SK-N-MC (cell line): ENCODE results near the gene CAPN12.

Experiments used
- DNase-seq: peaks from one replicate; pipeline ENCODE4 v3.0.0-alpha.2; 2011; ENCODE audit warnings: low read depth, low spot score
- H3K27ac ChIP-seq: fragments of 200-600 bp; sonication (generic); 2 replicates; pipeline ENCODE4 v1.5.1; 2016; ENCODE audit warnings: mixed run types
- H3K36me3 ChIP-seq: fragments of 200-600 bp; sonication (generic); 2 replicates; pipeline ENCODE4 v1.6.1; 2017; ENCODE audit warnings: antibody characterized with exemption, low read length, mixed read lengths; ENCODE audit not compliant: insufficient read depth
- H3K4me3 ChIP-seq: fragments of 200-600 bp; sonication (generic); 2 replicates; pipeline ENCODE4 v1.5.1; 2016
- H3K9ac ChIP-seq: fragments of 200-600 bp; sonication (generic); 2 replicates; pipeline ENCODE4 v1.8.0; 2017; ENCODE audit warnings: mixed run types, mixed read lengths; ENCODE audit not compliant: insufficient read length
- H3K9me3 ChIP-seq: fragments of 200-600 bp; sonication (generic); 2 replicates; pipeline ENCODE4 v1.6.1; 2017; ENCODE audit warnings: low read depth, mild to moderate bottlenecking, antibody characterized with exemption, low read length, moderate library complexity, mixed read lengths
- EZH2 ChIP-seq: fragments of 200-600 bp; sonication (generic); IDR thresholded peaks from one replicate; pipeline ENCODE4 v1.6.1; 2017; ENCODE audit warnings: antibody characterized with exemption
- FOXP2 ChIP-seq: optimal IDR thresholded peaks from 2 replicates; pipeline ENCODE3; 2011; ENCODE audit warnings: mild to moderate bottlenecking, moderate library complexity; ENCODE audit not compliant: insufficient read depth; ENCODE audit errors: extremely low read length, control extremely low read depth
- POLR2AphosphoS5 ChIP-seq: IDR thresholded peaks from 2 replicates; pipeline ENCODE4 v1.6.1; 2012; ENCODE audit warnings: mild to moderate bottlenecking, low read depth, low read length, borderline replicate concordance

The CAPN12 gene

DNA sequence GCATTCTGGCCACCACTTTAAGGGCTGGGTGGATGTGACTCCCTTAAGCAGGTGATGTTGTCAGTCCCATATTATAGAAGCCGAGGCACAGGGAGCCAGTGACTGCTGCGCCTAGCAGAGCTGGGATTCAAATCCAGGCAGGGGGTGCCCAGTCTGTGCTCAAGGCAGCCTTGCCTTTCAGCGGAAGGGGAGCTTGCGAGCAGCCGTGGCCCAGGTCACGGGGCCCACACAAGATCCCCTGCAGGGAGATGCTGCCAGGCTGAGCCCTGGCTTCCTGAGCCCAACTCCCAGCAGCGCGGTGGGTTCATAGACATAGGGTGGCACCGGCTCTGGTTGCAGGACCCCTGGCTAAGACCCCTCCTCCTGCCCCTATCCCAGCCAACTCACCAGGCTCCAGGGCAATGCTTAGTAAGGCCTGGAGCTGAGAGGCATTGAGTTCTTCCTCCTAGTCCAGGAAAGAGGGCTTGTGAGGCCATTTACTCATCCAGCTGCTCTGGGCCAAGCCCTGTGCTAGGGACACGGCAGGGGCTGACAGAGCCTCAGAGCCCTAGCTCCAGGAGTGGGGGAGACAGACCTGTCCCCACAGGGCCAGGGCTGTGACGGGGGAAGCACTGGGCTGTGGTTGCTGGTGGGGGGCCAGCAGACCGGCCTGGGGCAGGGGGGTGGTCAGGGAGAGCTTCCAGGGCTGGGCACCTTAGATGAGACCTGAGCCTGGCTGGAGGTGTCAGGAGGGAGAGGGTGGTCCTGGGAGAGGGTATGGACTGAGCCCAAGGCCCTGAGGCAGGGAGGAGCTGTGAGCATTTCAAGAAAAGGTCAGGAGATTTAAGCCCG lies 9.6 kb downstream of the CAPN12 start:
- Histone ChIP-seq H3K9ac (no peak overlapping the region), H3K36me3 (no peaks in the 10 kb centered on the region; the same call in 1 of the 2 replicates), H3K9me3 (no peaks in the 10 kb centered on the region), H3K4me3 (no peak overlapping the region), H3K27ac (no peak overlapping the region)
- TF ChIP-seq POLR2AphosphoS5 (no peak), FOXP2 (no peak), EZH2 (no peak)
- DNase-seq: no peak

DNA sequence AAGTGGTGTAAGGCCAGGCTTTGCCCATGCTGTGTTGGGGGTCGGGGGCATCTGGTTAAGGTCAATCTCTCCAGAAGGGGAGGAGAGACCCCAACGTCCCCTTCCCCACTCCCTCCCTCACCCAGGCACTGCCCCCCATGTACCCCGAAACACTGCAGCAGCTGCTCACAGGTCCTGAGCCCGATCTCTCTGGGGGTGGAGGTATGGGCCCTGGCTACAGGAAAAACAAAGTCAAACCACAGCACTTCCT lies 10.2 kb downstream of the CAPN12 start:
- Histone ChIP-seq H3K36me3 (no peaks in the 10 kb centered on the region; the same call in 1 of the 2 replicates), H3K4me3 (no peak overlapping the region), H3K27ac (no peak overlapping the region), H3K9ac (no peak overlapping the region), H3K9me3 (no peaks in the 10 kb centered on the region)
- TF ChIP-seq FOXP2: no peak
- TF ChIP-seq EZH2: no peak
- no peak for TF ChIP-seq POLR2AphosphoS5
- no peak for DNase-seq

DNA sequence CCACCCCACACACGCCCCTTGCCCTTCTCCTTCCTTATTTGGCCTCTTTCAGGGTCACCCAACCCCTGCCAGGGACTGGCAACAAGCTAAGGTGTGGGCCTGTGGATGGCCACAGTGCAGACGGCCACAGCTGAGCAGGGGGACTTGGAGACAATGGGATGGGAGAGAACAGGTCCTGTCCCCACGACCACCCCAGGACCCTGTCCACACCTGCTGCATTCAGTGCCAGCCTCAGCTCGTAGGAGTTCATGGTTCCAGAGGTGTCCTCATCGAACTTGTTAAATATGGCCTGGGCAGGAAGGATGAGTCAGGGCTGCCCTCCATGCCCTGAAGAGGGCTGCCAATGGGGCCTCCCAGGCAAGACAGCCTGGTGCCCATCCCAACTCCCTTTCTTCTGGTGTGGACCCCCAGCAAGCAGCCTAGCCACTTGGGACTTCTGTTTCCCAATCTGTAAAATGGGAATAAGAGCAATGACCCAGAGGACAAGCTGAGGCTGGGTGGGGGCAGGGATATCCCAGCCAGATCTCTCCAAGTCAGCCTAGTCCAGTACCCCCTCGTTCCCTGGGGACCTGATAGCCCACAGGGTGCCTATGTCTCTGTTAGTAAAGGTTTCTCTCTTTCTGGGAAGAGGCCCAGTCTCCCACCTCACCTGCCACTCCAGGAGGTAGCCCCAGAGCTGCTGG lies 10.6 kb downstream of the CAPN12 start:
- H3K27ac ChIP-seq: no peak overlapping the region
- H3K4me3 ChIP-seq: no peak overlapping the region
- no peak for DNase-seq
- TF ChIP-seq FOXP2: no peak
- TF ChIP-seq EZH2: no peak
- TF ChIP-seq POLR2AphosphoS5: no peak
- H3K9me3 ChIP-seq: no peaks in the 10 kb centered on the region
- no peak overlapping the region for H3K9ac ChIP-seq
- no peaks in the 10 kb centered on the region; the same call in 1 of the 2 replicates for H3K36me3 ChIP-seq

DNA sequence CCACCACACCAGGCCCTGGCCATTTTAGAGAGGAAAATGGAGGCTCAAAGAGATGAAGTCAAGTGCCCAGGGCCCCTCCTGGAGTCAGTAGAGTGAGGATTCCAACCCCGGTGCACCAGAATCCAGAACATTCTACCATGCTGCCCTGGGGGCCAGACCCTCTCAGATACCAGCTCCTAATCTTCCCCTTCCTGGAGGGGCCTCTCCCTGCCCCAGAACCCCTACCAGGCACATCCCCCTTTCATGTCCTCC lies 11.1 kb downstream of the CAPN12 start:
- H3K27ac ChIP-seq: no peak overlapping the region

DNA sequence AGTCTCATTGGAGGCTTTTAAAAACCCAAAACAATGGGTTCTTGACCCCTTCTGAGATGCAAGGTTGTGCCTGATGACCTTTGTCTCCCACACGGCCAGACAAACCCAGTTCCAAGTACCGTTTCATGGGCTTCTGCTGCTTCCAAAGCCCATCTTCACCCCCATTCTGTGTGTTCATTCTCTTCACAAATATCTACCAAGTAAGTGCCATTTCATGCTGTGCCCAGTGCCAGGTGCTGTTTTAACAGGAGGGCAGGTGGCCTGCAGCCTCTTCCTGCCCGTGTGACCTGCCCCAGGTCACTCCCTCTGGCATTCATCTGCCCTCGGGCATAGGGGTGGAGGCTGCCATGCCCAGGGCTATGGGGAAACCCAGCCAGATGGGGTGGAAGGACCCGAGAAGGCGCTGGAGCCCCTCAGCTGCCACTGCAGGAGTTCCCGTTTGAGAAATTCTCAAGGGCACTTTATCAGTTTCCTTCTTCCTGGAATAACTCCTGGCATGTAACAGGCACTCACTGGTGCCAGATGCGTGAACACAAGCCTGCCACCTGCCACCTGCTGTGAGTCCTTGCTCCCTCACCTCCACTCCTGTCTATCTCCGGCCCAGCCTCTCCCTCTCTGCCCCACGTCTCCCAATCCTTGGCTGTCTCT lies 12.5 kb downstream of the CAPN12 start:
- DNase-seq: no peak
- no peak overlapping the region for H3K9ac ChIP-seq
- no peak overlapping the region for H3K4me3 ChIP-seq
- H3K9me3 ChIP-seq: no peaks in the 10 kb centered on the region
- no peak for TF ChIP-seq FOXP2
- TF ChIP-seq POLR2AphosphoS5: no peak
- no peak for TF ChIP-seq EZH2
- H3K36me3 ChIP-seq: peaks cover 4% of the 10 kb centered on the region; the same call in 1 of the 2 replicates
- peak overlapping the region; percentile 54; the same call in 1 of the 2 replicates for H3K27ac ChIP-seq

More for the DNA sequence above, 11.1 kb downstream of the CAPN12 start:
- TF ChIP-seq FOXP2: no peak
- TF ChIP-seq POLR2AphosphoS5: no peak
- TF ChIP-seq EZH2: no peak
- no peaks in the 10 kb centered on the region for H3K9me3 ChIP-seq
- H3K9ac ChIP-seq: no peak overlapping the region
- no peak overlapping the region for H3K4me3 ChIP-seq
- DNase-seq: no peak
- no peaks in the 10 kb centered on the region; the same call in 1 of the 2 replicates for H3K36me3 ChIP-seq

DNA sequence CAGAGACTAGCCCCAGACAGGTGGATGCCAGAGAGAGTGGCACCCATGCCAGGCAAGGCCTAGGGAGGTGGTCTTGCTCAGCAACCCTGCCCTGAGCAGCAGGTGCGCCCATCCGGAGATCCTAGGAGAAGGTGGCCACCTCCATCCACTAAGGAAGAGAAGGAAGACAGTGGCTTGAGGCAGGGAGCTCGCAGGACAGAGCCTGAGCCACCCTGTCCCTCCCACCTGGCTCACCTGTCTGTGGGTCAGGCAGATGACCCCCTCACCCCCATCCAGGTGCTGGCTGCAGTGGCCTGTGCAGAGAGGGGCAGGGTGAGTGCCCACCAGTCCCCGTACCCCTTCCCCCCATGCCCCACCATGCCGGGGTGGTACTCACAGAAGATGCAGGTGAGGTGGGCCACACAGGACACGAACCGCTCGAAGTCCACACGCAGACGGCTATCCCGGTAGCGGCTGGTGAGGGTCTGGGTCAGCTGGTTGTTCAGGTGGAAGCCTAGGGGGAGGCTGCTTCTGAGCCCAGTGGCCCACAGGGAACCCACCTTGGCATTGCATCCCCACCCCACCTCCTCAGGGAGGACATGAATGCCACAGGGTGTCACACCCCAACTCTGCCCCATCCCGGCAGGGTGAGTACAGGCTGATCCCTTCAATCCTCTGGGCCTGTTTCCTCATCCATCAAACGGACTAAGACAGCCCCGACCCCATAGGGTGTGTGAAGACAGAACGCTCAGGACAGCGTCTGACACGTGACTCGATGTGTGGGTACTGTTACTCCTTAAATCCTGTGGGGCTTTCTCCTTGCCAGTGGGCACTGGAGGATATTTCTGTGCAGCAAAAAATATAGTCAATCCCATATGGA lies 13.3 kb downstream of the CAPN12 start:
- Histone ChIP-seq H3K36me3 (peaks cover 5% of the 10 kb centered on the region; the same call in 1 of the 2 replicates), H3K9ac (no peak overlapping the region), H3K27ac (peak overlapping the region; percentile 54; the same call in 1 of the 2 replicates), H3K9me3 (no peaks in the 10 kb centered on the region), H3K4me3 (no peak overlapping the region)
- DNase-seq: no peak
- TF ChIP-seq FOXP2 (no peak), POLR2AphosphoS5 (no peak), EZH2 (no peak)

DNA sequence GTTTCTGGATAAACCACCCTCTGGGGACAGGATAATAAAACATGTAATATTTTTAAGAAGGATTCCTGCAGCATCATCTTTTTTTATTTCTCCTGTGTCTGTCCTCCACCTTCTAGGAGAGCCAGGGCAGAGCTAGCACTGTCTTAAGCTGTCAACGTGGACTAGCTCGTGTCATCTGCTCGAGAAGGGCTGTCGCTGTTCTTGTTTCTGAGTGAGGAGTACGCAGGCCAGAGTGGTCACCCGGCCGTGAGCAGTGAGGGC lies 13.9 kb downstream of the CAPN12 start:
- TF ChIP-seq EZH2: no peak
- TF ChIP-seq POLR2AphosphoS5: no peak
- no peak for TF ChIP-seq FOXP2
- DNase-seq: no peak
- Histone ChIP-seq H3K27ac (no peak overlapping the region), H3K9me3 (no peaks in the 10 kb centered on the region), H3K9ac (no peak overlapping the region), H3K36me3 (peaks cover 6% of the 10 kb centered on the region; the same call in 1 of the 2 replicates), H3K4me3 (no peak overlapping the region)

DNA sequence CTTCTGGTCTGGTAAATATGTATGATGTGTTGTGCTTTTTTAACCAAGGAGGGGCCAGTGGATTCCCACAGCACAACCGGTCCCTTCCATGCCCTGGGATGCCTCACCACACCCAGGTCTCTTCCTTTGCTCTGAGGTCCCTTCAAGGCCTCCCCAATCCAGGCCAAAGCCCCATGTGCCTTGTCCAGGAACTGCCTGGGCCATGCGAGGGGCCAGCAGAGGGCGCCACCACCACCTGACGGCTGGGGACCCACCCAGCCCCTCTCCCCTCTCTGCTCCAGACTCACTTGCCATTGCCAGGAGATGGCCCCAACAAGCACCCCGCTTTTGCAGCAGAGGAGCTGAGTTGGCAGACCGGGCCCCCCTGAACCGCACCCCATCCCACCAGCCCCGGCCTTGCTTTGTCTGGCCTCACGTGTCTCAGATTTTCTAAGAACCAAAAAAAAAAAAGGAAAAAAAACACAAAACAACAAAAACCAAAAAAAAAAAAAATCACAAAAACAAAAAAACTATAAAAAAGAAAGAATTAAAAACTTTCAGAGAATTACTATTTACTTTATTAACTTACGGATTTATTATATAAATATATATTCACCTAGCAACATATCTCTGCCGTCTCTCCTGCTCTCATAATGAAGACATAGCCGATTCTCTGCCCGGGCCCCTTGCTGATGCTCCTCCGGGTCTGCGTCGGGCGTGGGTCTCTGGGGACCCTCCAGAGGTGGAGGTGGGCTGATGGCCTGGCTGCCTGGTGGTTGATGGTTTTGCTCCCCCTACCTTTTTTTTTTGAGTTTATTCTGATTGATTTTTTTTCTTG lies 14.4 kb downstream of the CAPN12 start:
- H3K4me3 ChIP-seq: no peak overlapping the region
- TF ChIP-seq FOXP2: no peak
- TF ChIP-seq EZH2: no peak
- TF ChIP-seq POLR2AphosphoS5: no peak
- no peak overlapping the region for H3K27ac ChIP-seq
- no peak for DNase-seq
- H3K36me3 ChIP-seq: peaks cover 11% of the 10 kb centered on the region; the same call in 1 of the 2 replicates
- no peaks in the 10 kb centered on the region for H3K9me3 ChIP-seq
- no peak overlapping the region for H3K9ac ChIP-seq
